Osteocyte (in vitro differentiated cells): ENCODE results near the gene COQ8B. TPM values are rescaled to one million over a fixed set of nuclear protein-coding genes. Genes with fewer than 3 reads are reported as not detected.

Experiments used
- DNase-seq: peaks from one replicate; pipeline ENCODE4 v3.0.0; 2021; ENCODE audit warnings: mixed read lengths; ENCODE audit not compliant: unreplicated experiment; ENCODE audit errors: extremely low spot score
- H3K27ac Mint-ChIP-seq: one replicate; pipeline ENCODE4 v1.8.0; 2021; ENCODE audit warnings: mild to moderate bottlenecking, mixed read lengths; ENCODE audit not compliant: unreplicated experiment
- H3K27me3 Mint-ChIP-seq: one replicate; pipeline ENCODE4 v1.8.0; 2021; ENCODE audit warnings: mixed read lengths; ENCODE audit not compliant: unreplicated experiment
- H3K36me3 Mint-ChIP-seq: one replicate; pipeline ENCODE4 v1.8.0; 2021; ENCODE audit warnings: mixed read lengths; ENCODE audit not compliant: unreplicated experiment
- H3K4me1 Mint-ChIP-seq: one replicate; pipeline ENCODE4 v1.8.0; 2021; ENCODE audit warnings: mixed read lengths; ENCODE audit not compliant: unreplicated experiment
- H3K4me3 Mint-ChIP-seq: one replicate; pipeline ENCODE4 v1.8.0; 2021; ENCODE audit warnings: mild to moderate bottlenecking, moderate library complexity, mixed read lengths; ENCODE audit not compliant: unreplicated experiment
- H3K9me3 Mint-ChIP-seq: one replicate; pipeline ENCODE4 v1.8.0; 2021; ENCODE audit warnings: mixed read lengths; ENCODE audit not compliant: unreplicated experiment
- CTCF ChIP-seq: fragments of 200-600 bp; sonication (generic); IDR thresholded peaks from 2 replicates; pipeline ENCODE4 v1.5.0; 2021; ENCODE audit warnings: antibody characterized with exemption, mild to moderate bottlenecking, moderate library complexity
- total RNA-seq: library from RNA; stranded (reverse); gene quantifications from 2 replicates; pipeline ENCODE4 v1.2.1, GENCODE V29; 2021

COQ8B gene
- total RNA-seq, 1 donor from 2014 or later: 42.0 TPM

DNA sequence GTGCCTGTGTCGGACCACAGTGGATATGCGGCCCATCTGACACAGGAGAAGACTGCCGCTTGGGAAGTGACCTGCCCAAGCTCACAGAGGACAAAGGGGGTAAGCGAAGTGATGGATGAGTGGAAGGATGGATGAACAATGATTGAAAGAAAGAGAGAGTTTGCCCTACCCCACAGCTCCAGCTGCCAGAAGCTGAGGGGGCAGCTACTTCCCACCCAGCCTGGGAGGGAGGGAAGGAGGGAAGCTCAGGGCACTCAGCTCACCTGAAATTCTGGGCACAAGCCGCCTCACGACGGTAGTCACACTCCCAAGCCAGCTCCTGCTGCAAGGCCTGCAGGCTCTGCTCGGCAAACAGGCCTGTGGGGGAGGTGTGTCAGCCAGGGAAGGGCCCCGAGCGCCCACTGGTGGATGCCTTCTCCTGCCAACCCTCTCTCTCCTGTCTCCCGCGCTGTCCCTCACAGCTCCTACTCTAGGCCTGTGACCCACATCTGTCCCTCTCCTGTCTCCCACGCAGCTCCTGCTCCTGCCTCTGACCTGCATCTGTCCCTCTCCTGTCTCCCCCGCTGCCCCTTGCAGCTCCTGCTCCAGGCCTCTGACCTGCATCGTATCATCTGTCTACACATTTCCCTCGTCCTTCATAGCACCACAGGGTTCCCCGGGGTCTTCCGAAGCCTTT, 14.2 kb downstream of the COQ8B start:
- DNase-seq: no peak
- peak; percentile 35 for TF ChIP-seq CTCF
- Mint-ChIP-seq H3K36me3 (peaks cover 27% of the 10 kb centered on the region), H3K27ac (no peak overlapping the region), H3K27me3 (no peaks in the 10 kb centered on the region), H3K4me3 (no peak overlapping the region), H3K9me3 (no peaks in the 10 kb centered on the region), H3K4me1 (no peaks in the 10 kb centered on the region)

DNA sequence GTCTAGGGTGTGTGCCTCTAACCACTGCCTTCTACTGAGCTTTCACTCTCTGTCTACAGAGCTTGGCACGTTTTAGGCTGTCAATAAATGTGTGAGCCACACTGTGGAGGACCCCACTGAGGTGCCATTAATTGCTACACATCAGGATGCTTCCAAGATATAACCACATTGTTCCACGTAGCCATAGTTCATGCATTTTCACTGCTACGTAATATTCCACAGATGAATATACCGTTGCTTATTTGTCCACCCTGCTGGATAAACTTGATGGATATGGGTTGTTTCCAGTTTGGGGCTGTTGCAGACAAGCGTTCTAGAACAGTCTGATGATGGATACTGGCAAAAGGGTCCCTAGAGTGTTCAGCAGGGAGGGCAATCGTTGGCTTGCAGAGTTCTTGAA, 14.9 kb downstream of the COQ8B start:
- Mint-ChIP-seq H3K27me3 (no peaks in the 10 kb centered on the region), H3K4me1 (no peaks in the 10 kb centered on the region), H3K4me3 (no peak overlapping the region), H3K36me3 (peaks cover 27% of the 10 kb centered on the region), H3K9me3 (no peaks in the 10 kb centered on the region), H3K27ac (no peak overlapping the region)
- DNase-seq: no peak
- no peak for TF ChIP-seq CTCF

- no peak for DNase-seq
- H3K27me3 Mint-ChIP-seq: no peaks in the 10 kb centered on the region
Measured at GRCh38 chr19:40700083-40700482, 16.6 kb downstream of the COQ8B start.

DNA sequence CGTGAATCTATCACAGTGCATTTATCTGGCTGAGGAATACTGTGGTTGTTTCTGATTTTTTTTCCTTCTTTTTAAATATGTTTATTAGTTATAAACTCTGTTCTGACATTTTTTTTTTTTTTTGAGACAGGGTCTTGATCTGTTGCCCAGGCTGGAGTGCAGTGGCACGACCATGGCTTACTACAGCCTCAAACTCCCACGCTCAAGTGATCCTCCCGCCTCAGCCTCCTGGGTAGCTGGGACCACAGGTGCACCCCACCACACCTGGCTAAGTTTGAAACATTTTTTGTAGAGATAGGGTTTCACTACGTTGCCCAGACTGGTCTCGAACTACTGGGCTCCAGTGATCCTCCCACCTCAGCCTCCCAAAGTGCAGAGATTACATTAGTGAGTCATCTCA, 19.7 kb downstream of the COQ8B start:
- no peak for DNase-seq
- Mint-ChIP-seq H3K4me1 (no peaks in the 10 kb centered on the region), H3K9me3 (no peaks in the 10 kb centered on the region), H3K27ac (no peak overlapping the region), H3K4me3 (no peak overlapping the region), H3K27me3 (no peaks in the 10 kb centered on the region), H3K36me3 (peaks cover 5% of the 10 kb centered on the region)
- no peak for TF ChIP-seq CTCF

More at GRCh38 chr19:40700083-40700482, 16.6 kb downstream of the COQ8B start:
- peaks cover 21% of the 10 kb centered on the region for H3K36me3 Mint-ChIP-seq
- no peak for TF ChIP-seq CTCF
- no peaks in the 10 kb centered on the region for H3K4me1 Mint-ChIP-seq
- H3K4me3 Mint-ChIP-seq: no peak overlapping the region
- H3K27ac Mint-ChIP-seq: no peak overlapping the region
- H3K9me3 Mint-ChIP-seq: no peaks in the 10 kb centered on the region

DNA sequence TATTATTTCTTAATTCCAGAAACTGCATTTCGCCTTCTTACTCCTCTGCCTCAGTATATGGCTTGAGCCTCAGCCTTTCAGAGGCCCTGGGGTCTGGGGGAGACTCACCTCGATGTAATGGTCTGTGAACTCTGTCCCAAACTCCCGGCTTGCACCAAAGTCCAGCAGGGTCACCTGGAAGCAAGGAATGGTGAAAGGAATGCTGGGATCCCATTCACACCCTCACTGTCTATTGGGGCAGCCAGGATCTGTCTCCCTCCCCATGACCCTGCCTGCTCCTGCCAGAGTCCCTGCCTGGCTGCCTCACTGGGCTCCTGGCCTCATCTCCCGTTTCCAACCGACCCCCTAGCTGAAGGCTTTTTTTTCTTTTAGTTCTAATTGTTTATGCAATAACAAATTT, 20.8 kb downstream of the COQ8B start:
- no peak overlapping the region for H3K27ac Mint-ChIP-seq
- no peak overlapping the region for H3K4me3 Mint-ChIP-seq
- DNase-seq: no peak
- H3K36me3 Mint-ChIP-seq: peaks cover 2% of the 10 kb centered on the region
- H3K4me1 Mint-ChIP-seq: peaks cover 4% of the 10 kb centered on the region
- TF ChIP-seq CTCF: no peak
- no peaks in the 10 kb centered on the region for H3K27me3 Mint-ChIP-seq
- no peaks in the 10 kb centered on the region for H3K9me3 Mint-ChIP-seq
